ENCODE measurements around the gene RGS3.

GRCh38 chr9:113431191-113431590 lies 32.3 kb upstream of the RGS3 start:
- TF ChIP-seq CEBPB (IDR thresholded peaks at IDR 0.05) (no peak), EGR1 (IDR thresholded peaks at IDR 0.05) (no peak), CREB1 (IDR thresholded peaks at IDR 0.05; ENCODE audit: low read depth) (no peak), TAF1 (IDR thresholded peaks at IDR 0.05; ENCODE audit: low read depth) (no peak), FOXM1 (IDR thresholded peaks at IDR 0.05; ENCODE audit: borderline replicate concordance, low read depth) (no peak), USF1 (IDR thresholded peaks at IDR 0.05) (no peak), RAD21 (IDR thresholded peaks at IDR 0.05; ENCODE audit: low read depth) (no peak), EP300 (IDR thresholded peaks at IDR 0.05; ENCODE audit: borderline replicate concordance) (no peak), YY1 (IDR thresholded peaks at IDR 0.05; ENCODE audit: low read depth) (no peak), MAX (IDR thresholded peaks at IDR 0.05) (no peak)
- TF ChIP-seq, protein P1, sequence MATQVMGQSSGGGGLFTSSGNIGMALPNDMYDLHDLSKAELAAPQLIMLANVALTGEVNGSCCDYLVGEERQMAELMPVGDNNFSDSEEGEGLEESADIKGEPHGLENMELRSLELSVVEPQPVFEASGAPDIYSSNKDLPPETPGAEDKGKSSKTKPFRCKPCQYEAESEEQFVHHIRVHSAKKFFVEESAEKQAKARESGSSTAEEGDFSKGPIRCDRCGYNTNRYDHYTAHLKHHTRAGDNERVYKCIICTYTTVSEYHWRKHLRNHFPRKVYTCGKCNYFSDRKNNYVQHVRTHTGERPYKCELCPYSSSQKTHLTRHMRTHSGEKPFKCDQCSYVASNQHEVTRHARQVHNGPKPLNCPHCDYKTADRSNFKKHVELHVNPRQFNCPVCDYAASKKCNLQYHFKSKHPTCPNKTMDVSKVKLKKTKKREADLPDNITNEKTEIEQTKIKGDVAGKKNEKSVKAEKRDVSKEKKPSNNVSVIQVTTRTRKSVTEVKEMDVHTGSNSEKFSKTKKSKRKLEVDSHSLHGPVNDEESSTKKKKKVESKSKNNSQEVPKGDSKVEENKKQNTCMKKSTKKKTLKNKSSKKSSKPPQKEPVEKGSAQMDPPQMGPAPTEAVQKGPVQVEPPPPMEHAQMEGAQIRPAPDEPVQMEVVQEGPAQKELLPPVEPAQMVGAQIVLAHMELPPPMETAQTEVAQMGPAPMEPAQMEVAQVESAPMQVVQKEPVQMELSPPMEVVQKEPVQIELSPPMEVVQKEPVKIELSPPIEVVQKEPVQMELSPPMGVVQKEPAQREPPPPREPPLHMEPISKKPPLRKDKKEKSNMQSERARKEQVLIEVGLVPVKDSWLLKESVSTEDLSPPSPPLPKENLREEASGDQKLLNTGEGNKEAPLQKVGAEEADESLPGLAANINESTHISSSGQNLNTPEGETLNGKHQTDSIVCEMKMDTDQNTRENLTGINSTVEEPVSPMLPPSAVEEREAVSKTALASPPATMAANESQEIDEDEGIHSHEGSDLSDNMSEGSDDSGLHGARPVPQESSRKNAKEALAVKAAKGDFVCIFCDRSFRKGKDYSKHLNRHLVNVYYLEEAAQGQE (IDR thresholded peaks at IDR 0.05; ENCODE audit: low read depth) = no peak

Measured in Ishikawa (cell line).